Ishikawa (cell line): ENCODE data around the gene LBHD1.

Experiments
- CEBPB ChIP-seq: IDR thresholded peaks from 2 replicates; pipeline ENCODE4 v1.6.1; 2012
- CREB1 ChIP-seq: IDR thresholded peaks from 2 replicates; pipeline ENCODE4 v1.6.1; 2012; ENCODE audit warnings: low read depth
- EGR1 ChIP-seq: IDR thresholded peaks from 2 replicates; pipeline ENCODE4 v1.6.1; 2012
- EP300 ChIP-seq: IDR thresholded peaks from 2 replicates; pipeline ENCODE4 v1.6.1; 2012; ENCODE audit warnings: borderline replicate concordance
- FOXM1 ChIP-seq: IDR thresholded peaks from 2 replicates; pipeline ENCODE4 v1.6.1; 2012; ENCODE audit warnings: low read depth, borderline replicate concordance
- MAX ChIP-seq: IDR thresholded peaks from 2 replicates; pipeline ENCODE4 v1.6.1; 2012
- NFIC ChIP-seq: IDR thresholded peaks from 2 replicates; pipeline ENCODE4 v1.6.1; 2012
- RAD21 ChIP-seq: IDR thresholded peaks from 2 replicates; pipeline ENCODE4 v1.6.1; 2012; ENCODE audit warnings: low read depth
- REST ChIP-seq: IDR thresholded peaks from 2 replicates; pipeline ENCODE4 v1.6.1; 2012; ENCODE audit warnings: low read depth, mild to moderate bottlenecking
- TAF1 ChIP-seq: IDR thresholded peaks from 2 replicates; pipeline ENCODE4 v1.6.1; 2012; ENCODE audit warnings: low read depth, mild to moderate bottlenecking
- TCF12 ChIP-seq: IDR thresholded peaks from 2 replicates; pipeline ENCODE4 v1.6.1; 2012; ENCODE audit warnings: low read depth
- TEAD4 ChIP-seq: IDR thresholded peaks from 2 replicates; pipeline ENCODE4 v1.6.1; 2012
- YY1 ChIP-seq: IDR thresholded peaks from 2 replicates; pipeline ENCODE4 v1.6.1; 2012; ENCODE audit warnings: low read depth
- ZBTB7A ChIP-seq: IDR thresholded peaks from 2 replicates; pipeline ENCODE4 v1.6.1; 2012; ENCODE audit warnings: low read depth
- TF ChIP-seq, protein P1 (sequence below): IDR thresholded peaks from 2 replicates; pipeline ENCODE4 v1.6.1; 2012

The LBHD1 gene

DNA sequence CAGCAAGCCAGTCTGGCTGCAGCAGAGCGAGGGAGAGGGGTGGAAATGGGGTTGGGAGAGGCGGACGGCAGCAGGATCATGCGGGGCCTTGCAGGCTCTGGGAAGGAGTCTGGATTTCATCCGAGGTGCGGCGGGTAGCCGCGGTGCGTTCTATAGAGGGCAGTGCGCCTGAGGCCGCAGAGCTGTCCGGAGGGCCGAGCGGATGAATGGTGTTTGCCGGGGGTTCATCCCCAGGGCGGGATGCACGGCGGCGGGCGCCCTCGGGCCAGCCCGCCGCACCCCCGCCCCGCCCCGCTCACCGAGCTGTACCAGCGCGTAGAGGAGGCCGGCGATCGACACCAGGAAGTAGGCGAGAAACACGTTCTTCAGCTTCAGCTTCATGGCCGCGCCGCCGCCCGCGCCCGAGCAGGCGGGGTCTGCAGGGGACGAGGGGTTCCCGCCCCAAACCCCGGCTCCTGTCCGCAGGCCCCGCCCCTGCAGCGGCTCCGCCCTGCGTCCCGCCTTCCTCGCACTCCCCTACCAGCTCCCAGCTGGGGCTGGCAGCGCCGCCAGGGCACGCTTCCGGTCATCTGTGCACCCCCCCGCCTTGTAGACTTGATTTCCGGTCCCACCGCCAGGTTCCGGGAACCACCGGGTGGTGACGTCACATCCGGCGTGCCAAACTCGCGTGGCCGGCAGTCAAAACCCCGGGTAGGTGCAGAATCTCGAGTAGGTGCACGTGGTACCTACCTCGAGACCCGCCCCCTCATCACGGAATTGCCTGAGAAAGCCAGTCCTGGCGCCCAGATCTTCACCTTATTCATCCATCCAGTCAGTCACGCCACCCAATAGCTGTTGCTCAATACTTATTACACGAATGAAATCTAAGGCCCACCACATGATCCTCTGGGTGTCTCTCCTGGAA is 50.2 kb downstream of the LBHD1 start, which contains the start of gene B3GAT3:
Gene B3GAT3 (minus strand): TSS at position 420 of the 904 bp plus-strand sequence. CDS start 39 bp downstream, at position 381.
- TF ChIP-seq EP300 (no peak), FOXM1 (no peak), CEBPB (peak; percentile 86), TAF1 (peak; percentile 53; the same call in 1 of the 2 replicates), NFIC (peak; percentile 57; the same call in 1 of the 2 replicates), CREB1 (peak; percentile 66; the same call in 1 of the 2 replicates), MAX (peak; percentile 99), TCF12 (peak; percentile 65)
- TF ChIP-seq, protein P1, sequence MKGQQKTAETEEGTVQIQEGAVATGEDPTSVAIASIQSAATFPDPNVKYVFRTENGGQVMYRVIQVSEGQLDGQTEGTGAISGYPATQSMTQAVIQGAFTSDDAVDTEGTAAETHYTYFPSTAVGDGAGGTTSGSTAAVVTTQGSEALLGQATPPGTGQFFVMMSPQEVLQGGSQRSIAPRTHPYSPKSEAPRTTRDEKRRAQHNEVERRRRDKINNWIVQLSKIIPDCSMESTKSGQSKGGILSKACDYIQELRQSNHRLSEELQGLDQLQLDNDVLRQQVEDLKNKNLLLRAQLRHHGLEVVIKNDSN = peak; percentile 82

- TF ChIP-seq TAF1 (no peak), NFIC (no peak), MAX (no peak), CEBPB (no peak), TCF12 (no peak), REST (no peak), ZBTB7A (no peak), CREB1 (no peak), FOXM1 (no peak), EGR1 (no peak), EP300 (no peak), RAD21 (no peak), TEAD4 (no peak), YY1 (no peak)
- TF ChIP-seq, protein P1 = no peak
Observed at GRCh38 chr11:62621027-62621566, 51.0 kb downstream of the LBHD1 start.

GRCh38 chr11:62615521-62615920 is 56.5 kb downstream of the LBHD1 start:
- TF ChIP-seq ZBTB7A = no peak
- no peak for TF ChIP-seq FOXM1
- TF ChIP-seq TAF1 = no peak
- TF ChIP-seq EP300 = no peak
- no peak for TF ChIP-seq CREB1
- TF ChIP-seq TCF12 = no peak
- TF ChIP-seq RAD21 = no peak
- TF ChIP-seq, protein P1 = no peak
- no peak for TF ChIP-seq EGR1
- TF ChIP-seq REST = no peak
- TF ChIP-seq YY1 = no peak
- no peak for TF ChIP-seq TEAD4
- no peak for TF ChIP-seq CEBPB

- TF ChIP-seq TCF12 (no peak), CREB1 (no peak), MAX (peak; percentile 79)
Observed at GRCh38 chr11:62614275-62614674, 57.8 kb downstream of the LBHD1 start.
